ENCODE data around the gene ITGB7. TPM values are rescaled to one million over a fixed set of nuclear protein-coding genes. Genes with fewer than 3 reads are reported as not detected.

ITGB7 gene
- total RNA-seq, 1 experiment from 2014 or later: 1.1 TPM

DNA sequence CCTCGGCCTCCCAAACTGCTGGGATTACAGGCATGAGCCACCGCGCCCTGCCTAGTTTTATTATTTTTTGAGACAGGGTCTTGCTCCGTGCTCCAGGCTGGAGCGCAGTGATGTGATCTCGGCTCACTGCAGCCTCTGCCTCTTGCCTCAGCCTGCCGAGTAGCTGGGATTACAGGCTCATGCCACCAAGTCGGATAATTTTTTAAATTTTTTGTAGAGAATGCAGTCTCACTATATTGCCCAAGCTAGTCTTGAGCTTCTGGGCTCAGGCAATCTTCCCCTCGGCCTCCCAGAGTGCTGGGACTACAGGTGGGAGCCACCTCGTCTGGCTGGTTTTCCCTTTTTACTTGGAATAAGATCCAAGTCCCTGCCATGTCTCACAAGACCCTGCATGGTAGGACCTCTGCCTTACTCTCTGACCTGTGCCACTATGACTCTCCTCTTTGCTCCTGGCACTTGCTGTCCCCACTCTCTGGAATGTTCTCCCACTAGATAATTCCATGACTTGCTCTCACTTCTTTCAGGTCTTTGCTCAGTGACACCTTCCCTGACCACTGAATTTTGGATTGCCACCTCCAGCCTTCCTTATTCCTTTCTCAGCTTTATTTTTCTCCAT is 32.7 kb upstream of the ITGB7 start:
- no TSS peak for BruUV-seq (replicated peaks)
- Mint-ChIP-seq H3K4me3 (ENCODE audit: unreplicated experiment) (no peak overlapping the region), H3K9me3 (ENCODE audit: unreplicated experiment) (no peaks in the 10 kb centered on the region), H3K27me3 (ENCODE audit: insufficient read depth, unreplicated experiment) (peaks cover 3% of the 10 kb centered on the region), H3K4me1 (ENCODE audit: low read depth, unreplicated experiment) (peaks cover 17% of the 10 kb centered on the region), H3K27ac (ENCODE audit: unreplicated experiment) (peak overlapping the region; percentile 8), H3K36me3 (ENCODE audit: insufficient read depth, unreplicated experiment) (no peaks in the 10 kb centered on the region)
- intact Hi-C loops (cut with micrococcal nuclease; ENCODE audit: unreplicated experiment): no loop called here
- Histone ChIP-seq H3K4me1 (no peaks in the 10 kb centered on the region), H3K36me3 (ENCODE audit: control insufficient read depth, insufficient read depth, low read length) (no peaks in the 10 kb centered on the region), H3K27me3 (replicated peaks; ENCODE audit: control insufficient read depth, insufficient read depth, low read length) (no peaks in the 10 kb centered on the region), H3K9me3 (no peaks in the 10 kb centered on the region), H3K4me3 (ENCODE audit: low read depth, low read length) (no peak overlapping the region)
- ChIA-PET POLR2A (interaction anchor here (0.6 to 0.7 kb wide), 2 partner anchors 10 to 29 kb away, joined by 4 to 8 read pairs; no protein-coding TSS in a partner anchor), CTCF (interaction anchor here (1.6 kb wide), 1 partner anchor 28 kb away, joined by 8 read pairs; no protein-coding TSS in a partner anchor)
- no peak for DNase-seq
- TF ChIP-seq, protein P1, sequence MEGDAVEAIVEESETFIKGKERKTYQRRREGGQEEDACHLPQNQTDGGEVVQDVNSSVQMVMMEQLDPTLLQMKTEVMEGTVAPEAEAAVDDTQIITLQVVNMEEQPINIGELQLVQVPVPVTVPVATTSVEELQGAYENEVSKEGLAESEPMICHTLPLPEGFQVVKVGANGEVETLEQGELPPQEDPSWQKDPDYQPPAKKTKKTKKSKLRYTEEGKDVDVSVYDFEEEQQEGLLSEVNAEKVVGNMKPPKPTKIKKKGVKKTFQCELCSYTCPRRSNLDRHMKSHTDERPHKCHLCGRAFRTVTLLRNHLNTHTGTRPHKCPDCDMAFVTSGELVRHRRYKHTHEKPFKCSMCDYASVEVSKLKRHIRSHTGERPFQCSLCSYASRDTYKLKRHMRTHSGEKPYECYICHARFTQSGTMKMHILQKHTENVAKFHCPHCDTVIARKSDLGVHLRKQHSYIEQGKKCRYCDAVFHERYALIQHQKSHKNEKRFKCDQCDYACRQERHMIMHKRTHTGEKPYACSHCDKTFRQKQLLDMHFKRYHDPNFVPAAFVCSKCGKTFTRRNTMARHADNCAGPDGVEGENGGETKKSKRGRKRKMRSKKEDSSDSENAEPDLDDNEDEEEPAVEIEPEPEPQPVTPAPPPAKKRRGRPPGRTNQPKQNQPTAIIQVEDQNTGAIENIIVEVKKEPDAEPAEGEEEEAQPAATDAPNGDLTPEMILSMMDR (IDR thresholded peaks at IDR 0.05; ENCODE audit: insufficient read depth in 1 of 2, low read depth in 1 of 2, low read length in 1 of 2, severe bottlenecking in 1 of 2, unreplicated experiment in 1 of 2): no peak

- ChIA-PET POLR2A (no interaction called here), CTCF (no interaction called here)
- no peak for DNase-seq
- no TSS peak for BruUV-seq (replicated peaks)
- no peaks in the 10 kb centered on the region for H3K27me3 Mint-ChIP-seq (ENCODE audit: insufficient read depth, unreplicated experiment)
- no peak overlapping the region for H3K4me3 Mint-ChIP-seq (ENCODE audit: unreplicated experiment)
- no peaks in the 10 kb centered on the region for H3K9me3 ChIP-seq
- intact Hi-C loops (cut with micrococcal nuclease; ENCODE audit: unreplicated experiment): no loop called here
- peaks cover 15% of the 10 kb centered on the region for H3K4me1 Mint-ChIP-seq (ENCODE audit: low read depth, unreplicated experiment)
- no peaks in the 10 kb centered on the region for H3K9me3 Mint-ChIP-seq (ENCODE audit: unreplicated experiment)
- H3K36me3 ChIP-seq (ENCODE audit: control insufficient read depth, insufficient read depth, low read length): no peaks in the 10 kb centered on the region
- TF ChIP-seq, protein P1 (IDR thresholded peaks at IDR 0.05; ENCODE audit: insufficient read depth in 1 of 2, low read depth in 1 of 2, low read length in 1 of 2, severe bottlenecking in 1 of 2, unreplicated experiment in 1 of 2): no peak
- H3K36me3 Mint-ChIP-seq (ENCODE audit: insufficient read depth, unreplicated experiment): no peaks in the 10 kb centered on the region
- no peaks in the 10 kb centered on the region for H3K27me3 ChIP-seq (replicated peaks; ENCODE audit: control insufficient read depth, insufficient read depth, low read length)
- H3K4me3 ChIP-seq (ENCODE audit: low read depth, low read length): no peak overlapping the region
- no peak overlapping the region for H3K27ac Mint-ChIP-seq (ENCODE audit: unreplicated experiment)
- H3K4me1 ChIP-seq: peaks cover 7% of the 10 kb centered on the region
These were observed 29.5 kb upstream of the ITGB7 start for GRCh38 chr12:53236443-53237111.

DNA sequence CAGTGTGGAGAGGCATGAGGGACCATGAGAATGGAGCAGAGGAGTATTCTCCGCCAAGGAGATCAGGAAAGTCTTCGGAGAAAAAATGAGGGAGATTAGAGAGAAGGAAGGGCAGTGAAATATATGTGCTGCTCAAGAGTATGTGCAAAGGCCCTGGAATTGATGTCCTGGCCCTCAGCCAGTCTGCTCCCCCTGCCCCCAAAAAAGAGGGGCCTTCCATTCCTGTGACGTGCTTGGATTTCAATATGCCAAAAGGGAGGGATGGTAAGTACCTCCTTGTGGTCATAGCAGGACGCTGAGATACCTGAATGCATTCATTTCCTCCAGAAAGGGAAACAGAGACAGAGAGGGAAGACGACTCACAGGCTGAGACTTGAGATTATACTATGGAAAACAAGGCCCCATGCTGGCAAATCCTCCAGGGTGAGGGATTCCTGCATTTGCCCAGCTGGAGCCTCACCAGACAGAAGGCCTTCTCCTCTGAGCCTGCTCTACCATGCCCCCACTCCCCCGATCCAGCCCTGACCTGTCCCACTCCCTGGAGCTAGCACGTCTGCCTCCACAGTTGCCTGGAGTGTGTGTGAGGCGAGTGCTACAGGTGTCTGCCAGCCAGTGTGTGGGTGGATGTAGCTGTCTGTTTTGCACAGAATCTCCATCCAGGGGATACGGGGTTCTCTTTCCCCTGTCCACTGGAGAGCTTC is 28.8 kb upstream of the ITGB7 start:
- Histone ChIP-seq H3K36me3 (ENCODE audit: control insufficient read depth, insufficient read depth, low read length) (no peaks in the 10 kb centered on the region), H3K4me1 (peaks cover 12% of the 10 kb centered on the region), H3K27me3 (replicated peaks; ENCODE audit: control insufficient read depth, insufficient read depth, low read length) (no peaks in the 10 kb centered on the region), H3K9me3 (no peaks in the 10 kb centered on the region), H3K4me3 (ENCODE audit: low read depth, low read length) (no peak overlapping the region)
- BruUV-seq (replicated peaks): no TSS peak
- intact Hi-C loops (cut with micrococcal nuclease; ENCODE audit: unreplicated experiment): no loop called here
- H3K36me3 Mint-ChIP-seq (ENCODE audit: insufficient read depth, unreplicated experiment): no peaks in the 10 kb centered on the region
- no peaks in the 10 kb centered on the region for H3K9me3 Mint-ChIP-seq (ENCODE audit: unreplicated experiment)
- POLR2A ChIA-PET: no interaction called here
- no peaks in the 10 kb centered on the region for H3K27me3 Mint-ChIP-seq (ENCODE audit: insufficient read depth, unreplicated experiment)
- TF ChIP-seq, protein P1 (IDR thresholded peaks at IDR 0.05; ENCODE audit: insufficient read depth in 1 of 2, low read depth in 1 of 2, low read length in 1 of 2, severe bottlenecking in 1 of 2, unreplicated experiment in 1 of 2): no peak
- DNase-seq: no peak
- no peak overlapping the region for H3K27ac Mint-ChIP-seq (ENCODE audit: unreplicated experiment)
- peaks cover 15% of the 10 kb centered on the region for H3K4me1 Mint-ChIP-seq (ENCODE audit: low read depth, unreplicated experiment)
- no peak overlapping the region for H3K4me3 Mint-ChIP-seq (ENCODE audit: unreplicated experiment)
- CTCF ChIA-PET: no interaction called here

All from Caco-2 (cell line).